ENCODE data around the gene ACTL10.

- TF ChIP-seq CTCF (IDR thresholded peaks at IDR 0.05) (no peak), EZH2 (IDR thresholded peaks at IDR 0.05; ENCODE audit: borderline replicate concordance, insufficient read depth, low read depth, low read length, poor library complexity, severe bottlenecking) (no peak)
Observed at GRCh38 chr20:33646191-33646590, 20.6 kb upstream of the ACTL10 start.
